Skeletal muscle tissue (tissue), 4 donors: ENCODE measurements around the gene MAPKAP1. TPM values are rescaled to one million over a fixed set of nuclear protein-coding genes. Genes with fewer than 3 reads are reported as not detected.

Source experiments
- H3K27ac ChIP-seq: one replicate; pipeline ENCODE4 v1.7.0; 2013; ENCODE audit warnings: mild to moderate bottlenecking, low read depth, low read length, inconsistent platforms
- H3K27me3 ChIP-seq, 3 donors: one replicate each; pipeline ENCODE4 v1.7.0; 2013; ENCODE audit warnings: low read length in 3 of 3; ENCODE audit not compliant: control insufficient read depth in 3 of 3, insufficient read depth in 3 of 3
- H3K36me3 ChIP-seq, 3 donors: one replicate each; pipeline ENCODE4 v1.7.0; 2013; ENCODE audit warnings: low read length in 3 of 3; ENCODE audit not compliant: control insufficient read depth in 3 of 3, insufficient read depth in 3 of 3
- H3K4me1 ChIP-seq, 3 donors: one replicate each; pipeline ENCODE4 v1.7.0; 2013; ENCODE audit warnings: low read length in 3 of 3, mild to moderate bottlenecking in 3 of 3; ENCODE audit not compliant: control insufficient read depth in 3 of 3, insufficient read depth in 3 of 3
- H3K4me3 ChIP-seq, 3 donors: one replicate each; pipeline ENCODE4 v1.7.0; 2013; ENCODE audit warnings: low read length in 3 of 3
- H3K9ac ChIP-seq, 3 donors: one replicate each; pipeline ENCODE4 v1.7.0; 2013; ENCODE audit warnings: low read length in 3 of 3, mild to moderate bottlenecking in 3 of 3, moderate library complexity in 2 of 3, low read depth in 1 of 3
- H3K9me3 ChIP-seq, 3 donors: one replicate each; pipeline ENCODE4 v1.7.0; 2013; ENCODE audit warnings: low read length in 3 of 3; ENCODE audit not compliant: control insufficient read depth in 3 of 3
- total RNA-seq: library from RNA; depleted of rRNA; stranded (reverse); fragments of >200 nt; gene quantifications from one replicate; pipeline ENCODE4 v1.2.3, GENCODE V29; 2014
- donor health status: Osteomylitis.

The MAPKAP1 gene
- total RNA-seq, 1 donor from 2014 or later = 44.9 TPM

- H3K4me3 ChIP-seq = no peak overlapping the region
- H3K9ac ChIP-seq = no peak overlapping the region
- no peaks in the 10 kb centered on the region for H3K9me3 ChIP-seq
- no peaks in the 10 kb centered on the region for H3K36me3 ChIP-seq
- H3K4me1 ChIP-seq = peaks cover 0 to 4% (median 0%) of the 10 kb centered on the region in 3 donors
- no peak overlapping the region for H3K27ac ChIP-seq
- no peaks in the 10 kb centered on the region for H3K27me3 ChIP-seq
Observed at GRCh38 chr9:125620216-125620615, 86.8 kb downstream of the MAPKAP1 start.

GRCh38 chr9:125617087-125617486, 89.9 kb downstream of the MAPKAP1 start:
- peaks cover 0 to 5% (median 4%) of the 10 kb centered on the region in 3 donors for H3K4me1 ChIP-seq
- no peak overlapping the region for H3K27ac ChIP-seq
- no peaks in the 10 kb centered on the region for H3K27me3 ChIP-seq
- no peaks in the 10 kb centered on the region for H3K9me3 ChIP-seq
- H3K4me3 ChIP-seq = no peak overlapping the region
- H3K36me3 ChIP-seq = no peaks in the 10 kb centered on the region
- H3K9ac ChIP-seq = peak overlapping the region in 1 of 3 donors; percentile 30

DNA sequence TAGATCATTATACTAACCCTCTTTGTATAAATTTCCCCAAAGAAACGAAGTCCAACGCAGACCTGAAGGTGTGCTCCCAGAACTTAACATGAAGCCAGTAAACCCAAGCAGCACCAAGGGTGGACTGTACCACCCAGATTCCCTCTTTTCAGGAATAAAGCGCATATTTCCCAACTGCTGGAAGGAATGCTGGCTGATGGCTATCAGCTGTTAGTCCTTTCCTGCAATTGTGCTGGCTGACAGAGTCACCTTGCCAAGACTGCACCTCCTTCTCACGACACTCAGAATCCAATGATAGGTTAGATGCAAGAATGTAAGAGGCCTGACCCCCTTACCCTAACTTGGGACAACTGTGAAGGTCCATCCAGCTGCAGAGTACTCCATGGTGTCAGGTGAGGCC, 93.9 kb downstream of the MAPKAP1 start:
- H3K27ac ChIP-seq = no peak overlapping the region
- H3K4me1 ChIP-seq = peaks cover 0 to 5% (median 4%) of the 10 kb centered on the region in 3 donors
- no peaks in the 10 kb centered on the region for H3K9me3 ChIP-seq
- no peak overlapping the region for H3K4me3 ChIP-seq
- H3K9ac ChIP-seq = no peak overlapping the region
- H3K27me3 ChIP-seq = no peaks in the 10 kb centered on the region
- no peaks in the 10 kb centered on the region for H3K36me3 ChIP-seq

DNA sequence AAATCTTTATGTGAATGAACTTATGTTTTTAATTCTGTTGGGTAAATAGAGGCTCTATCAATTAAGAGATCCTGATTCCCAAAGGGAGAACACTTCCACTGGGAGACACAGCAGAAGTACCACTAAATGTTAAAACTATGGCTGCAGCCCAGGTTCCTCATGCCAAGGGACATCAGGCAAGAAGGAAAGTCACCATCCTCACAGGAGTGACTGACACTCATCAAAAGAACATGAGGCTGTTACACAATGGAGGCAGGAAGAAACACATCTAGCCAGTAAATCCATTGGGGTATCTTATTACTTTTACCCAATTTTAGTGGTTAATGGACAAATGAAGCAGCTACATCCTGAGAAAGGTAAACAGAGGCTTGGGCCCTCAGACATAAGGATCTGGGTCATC, 94.4 kb downstream of the MAPKAP1 start:
- Histone ChIP-seq H3K27ac (no peak overlapping the region), H3K36me3 (no peaks in the 10 kb centered on the region), H3K9ac (no peak overlapping the region), H3K4me3 (no peak overlapping the region), H3K9me3 (no peaks in the 10 kb centered on the region), H3K27me3 (no peaks in the 10 kb centered on the region), H3K4me1 (peaks cover 0 to 5% (median 4%) of the 10 kb centered on the region in 3 donors)

DNA sequence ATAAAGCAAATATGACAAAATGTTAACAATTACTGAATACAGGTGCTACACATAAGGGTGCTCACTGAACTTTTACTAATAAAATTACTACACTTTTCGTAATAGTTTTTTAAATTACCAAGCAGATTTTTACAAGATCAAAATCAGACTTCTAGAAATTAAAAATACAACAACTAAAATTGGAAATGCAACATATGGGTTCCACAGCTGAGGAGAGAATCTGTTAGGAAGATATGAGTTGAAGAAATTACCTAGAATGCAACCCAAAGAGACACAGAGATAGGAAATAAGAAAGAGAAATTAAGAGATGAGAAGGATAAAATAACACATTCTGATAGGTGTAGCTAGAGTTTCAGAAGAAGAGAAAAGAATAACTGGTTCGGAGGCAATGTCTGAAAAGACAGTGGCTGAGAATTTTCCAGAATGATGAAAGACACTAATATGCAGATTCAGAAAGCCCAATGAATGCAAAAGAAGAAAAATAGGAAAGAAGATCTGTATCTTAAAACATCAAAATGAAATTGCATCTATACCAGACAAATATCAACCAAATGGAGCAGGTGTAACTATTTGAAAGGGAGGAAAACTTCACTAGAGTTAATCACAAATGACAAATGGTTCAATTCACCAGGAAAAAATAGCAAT, 95.8 kb downstream of the MAPKAP1 start:
- Histone ChIP-seq H3K36me3 (no peaks in the 10 kb centered on the region), H3K27ac (no peak overlapping the region), H3K9me3 (no peaks in the 10 kb centered on the region), H3K27me3 (no peaks in the 10 kb centered on the region), H3K4me3 (no peak overlapping the region), H3K4me1 (peaks cover 0 to 5% (median 0%) of the 10 kb centered on the region in 3 donors), H3K9ac (no peak overlapping the region)

DNA sequence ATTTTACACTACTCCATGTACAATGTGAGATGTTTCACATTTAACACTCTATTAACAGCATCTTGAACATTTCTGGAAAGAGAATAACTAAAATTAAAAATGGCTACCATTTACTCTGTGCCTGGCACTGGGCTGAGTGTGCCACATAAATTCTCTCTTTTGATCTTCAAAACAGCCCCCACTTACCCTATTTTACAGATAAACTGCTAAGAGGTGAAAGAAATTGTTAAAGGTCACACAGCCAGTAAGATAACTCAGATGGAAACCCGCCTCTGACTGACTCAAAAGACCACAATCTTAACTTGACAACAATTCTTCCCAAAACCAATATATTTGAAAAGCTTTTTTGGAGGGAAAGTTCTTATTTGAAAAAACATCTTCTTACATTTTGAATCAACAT, 97.3 kb downstream of the MAPKAP1 start:
- Histone ChIP-seq H3K4me3 (no peak overlapping the region), H3K9me3 (no peaks in the 10 kb centered on the region), H3K4me1 (peaks cover 0 to 5% (median 0%) of the 10 kb centered on the region in 3 donors), H3K27ac (no peak overlapping the region), H3K36me3 (no peaks in the 10 kb centered on the region), H3K9ac (no peak overlapping the region), H3K27me3 (no peaks in the 10 kb centered on the region)

GRCh38 chr9:125608489-125609224, 98.4 kb downstream of the MAPKAP1 start:
- Histone ChIP-seq H3K36me3 (no peaks in the 10 kb centered on the region), H3K27ac (no peak overlapping the region), H3K4me3 (no peak overlapping the region), H3K27me3 (no peaks in the 10 kb centered on the region), H3K9ac (no peak overlapping the region), H3K4me1 (peaks cover 0 to 5% (median 0%) of the 10 kb centered on the region in 3 donors), H3K9me3 (no peaks in the 10 kb centered on the region)

DNA sequence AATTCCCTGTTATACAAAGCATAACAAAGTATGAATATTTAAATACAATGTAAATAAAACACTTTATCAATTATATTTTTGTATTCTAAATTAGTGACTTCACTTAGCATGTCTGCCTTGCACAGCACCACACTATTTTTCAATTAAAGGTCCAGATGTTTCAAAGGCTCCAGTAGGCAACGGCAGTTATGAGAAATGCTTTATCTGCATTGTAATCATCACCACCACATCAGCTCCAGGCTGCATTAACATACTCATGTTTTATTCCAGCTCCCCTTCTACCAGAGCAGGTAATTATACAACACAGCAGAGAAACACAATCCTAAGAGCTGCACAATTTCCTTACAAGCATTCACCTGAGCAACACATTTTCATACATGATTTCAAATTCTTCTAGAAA, 102.8 kb downstream of the MAPKAP1 start:
- Histone ChIP-seq H3K27me3 (no peaks in the 10 kb centered on the region), H3K9me3 (no peaks in the 10 kb centered on the region), H3K9ac (no peak overlapping the region), H3K36me3 (no peaks in the 10 kb centered on the region), H3K4me1 (no peaks in the 10 kb centered on the region), H3K4me3 (no peak overlapping the region), H3K27ac (no peak overlapping the region)

DNA sequence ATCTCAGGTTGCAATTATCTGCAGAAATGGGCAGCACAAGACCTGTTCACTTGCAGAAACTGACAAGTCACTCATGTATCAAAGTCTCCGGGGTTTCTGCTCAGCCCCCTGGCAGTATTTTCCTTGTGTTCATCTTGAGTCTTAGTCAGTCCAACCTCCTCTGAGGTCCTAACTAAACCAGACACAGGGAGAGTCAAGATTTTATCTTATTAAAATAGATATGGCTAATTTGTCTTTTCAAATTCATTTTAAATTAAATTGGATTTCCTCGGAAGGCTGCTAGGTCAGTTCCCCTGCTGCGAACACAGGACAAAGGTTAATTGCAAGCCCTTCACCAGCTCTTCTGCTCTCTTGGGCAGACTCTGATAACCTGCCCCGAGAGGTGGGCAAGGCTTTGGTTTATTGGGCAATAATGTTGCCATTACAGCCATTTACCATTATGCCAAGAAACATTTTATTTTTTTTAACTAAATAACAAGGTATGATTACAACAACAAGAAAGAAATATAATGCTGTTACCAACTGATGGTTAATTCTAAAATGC, 103.5 kb downstream of the MAPKAP1 start:
- Histone ChIP-seq H3K9me3 (no peaks in the 10 kb centered on the region), H3K9ac (no peak overlapping the region), H3K4me3 (no peak overlapping the region), H3K27ac (no peak overlapping the region), H3K4me1 (no peaks in the 10 kb centered on the region), H3K36me3 (no peaks in the 10 kb centered on the region), H3K27me3 (no peaks in the 10 kb centered on the region)

- no peak overlapping the region for H3K9ac ChIP-seq
- H3K36me3 ChIP-seq = no peaks in the 10 kb centered on the region
- H3K27me3 ChIP-seq = no peaks in the 10 kb centered on the region
- H3K4me1 ChIP-seq = no peaks in the 10 kb centered on the region
- no peak overlapping the region for H3K4me3 ChIP-seq
- no peak overlapping the region for H3K27ac ChIP-seq
- H3K9me3 ChIP-seq = no peaks in the 10 kb centered on the region
Observed at GRCh38 chr9:125601961-125602360, 105.0 kb downstream of the MAPKAP1 start.
